Stimulated activated CD8-positive, alpha-beta memory T cell treated with anti-CD3 and anti-CD28 coated beads, Interleukin-12 subunit alpha, Interleukin-12 subunit beta, amount 100 ng/mL, for 4 hours (primary cell): ENCODE measurements around the gene MASP2.
"Not testable (repeated sequence)": the region's sequence is repeated elsewhere in the genome, so short reads cannot be mapped to it uniquely, and the experiment has no call there.

Source experiments
- DNase-seq: peaks from one replicate; pipeline ENCODE4 v3.0.0-alpha.2; 2020; ENCODE audit warnings: low read depth

The MASP2 gene

DNA sequence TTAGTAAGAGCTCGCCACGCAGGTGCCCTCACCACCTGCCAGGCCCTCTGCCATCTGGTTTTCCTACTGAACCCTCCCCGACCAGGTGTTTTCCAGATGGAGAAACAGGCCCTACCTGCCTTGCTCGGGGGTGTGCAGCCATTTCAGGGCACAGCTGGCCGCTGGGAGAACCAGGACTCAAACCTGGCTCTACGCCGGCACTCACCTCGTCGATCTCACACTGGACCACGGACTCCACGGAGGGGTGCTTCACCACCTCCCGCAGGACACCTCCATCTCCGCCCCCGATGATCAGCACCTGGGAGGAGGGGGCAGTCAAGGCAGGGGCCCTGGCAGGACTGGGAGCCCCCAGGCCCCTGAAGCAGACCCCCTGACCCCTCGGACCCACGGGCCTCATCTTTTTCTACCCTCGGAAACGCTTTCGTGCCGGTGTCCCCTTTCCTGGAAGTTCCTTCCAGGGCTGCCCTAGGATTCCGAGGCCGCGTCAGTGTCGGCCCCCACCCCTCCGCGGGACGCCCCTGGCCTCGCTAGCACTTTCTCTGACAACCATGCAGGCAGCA is 11.6 kb upstream of the MASP2 start:
- no peak for DNase-seq

DNA sequence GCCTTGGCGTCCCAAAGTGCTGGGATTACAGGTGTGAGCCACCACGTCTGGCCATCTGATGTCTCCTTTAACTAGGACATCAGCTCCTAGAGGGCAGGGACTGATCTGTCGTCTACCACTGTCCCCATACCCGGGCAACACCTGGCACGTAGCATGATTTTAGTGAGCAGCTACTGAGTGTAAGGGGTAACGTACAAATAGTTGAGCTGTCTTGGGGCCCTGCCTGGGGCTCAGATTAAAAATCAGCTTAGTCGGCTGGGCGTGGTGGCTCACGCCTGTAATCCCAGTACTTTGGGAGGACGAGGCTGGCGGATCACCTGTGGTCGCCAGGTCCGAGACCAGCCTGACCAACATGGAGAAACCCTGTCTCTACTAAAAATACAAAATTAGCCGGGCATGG is 11.0 kb upstream of the MASP2 start:
- no peak for DNase-seq

DNA sequence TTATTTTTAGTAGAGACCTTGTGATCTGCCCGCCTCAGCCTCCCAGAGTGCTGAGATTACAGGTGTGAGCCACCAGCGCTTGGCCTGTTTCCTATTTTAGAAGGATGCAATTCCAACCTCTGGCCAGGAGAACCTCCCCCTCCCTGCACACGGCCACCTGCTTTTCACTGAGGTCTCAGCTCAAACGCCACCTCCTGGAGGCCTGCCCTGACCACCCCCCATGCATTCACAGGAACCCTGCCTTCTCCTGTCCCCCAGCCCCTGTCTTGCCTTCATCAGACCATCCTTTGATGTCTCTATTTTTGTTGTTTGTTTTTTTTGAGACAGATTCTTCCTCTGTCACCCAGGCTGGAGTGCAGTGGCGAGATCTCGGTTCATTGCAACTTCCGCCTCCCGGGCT is 10.4 kb upstream of the MASP2 start:
- DNase-seq, result no peak

DNA sequence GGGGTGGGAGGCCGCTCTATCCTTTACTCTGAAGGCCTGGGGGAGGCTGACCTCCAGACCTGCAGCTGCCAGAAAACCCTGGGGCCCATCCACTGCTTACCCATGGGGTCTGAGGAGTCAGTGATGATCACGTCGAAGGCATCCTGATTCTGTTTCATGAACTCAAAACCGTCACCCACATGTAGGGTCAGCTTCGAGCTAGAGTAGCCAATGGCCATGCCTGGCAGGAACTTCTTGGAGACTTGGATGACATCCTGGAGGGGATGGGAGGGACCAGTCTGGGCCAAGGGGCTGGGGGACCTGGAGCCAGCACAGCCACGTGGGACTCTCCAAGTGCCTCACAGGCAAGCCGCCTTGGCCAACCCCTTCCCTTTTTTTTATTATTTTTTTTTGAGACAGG is 9.5 kb upstream of the MASP2 start:
- no peak for DNase-seq

DNA sequence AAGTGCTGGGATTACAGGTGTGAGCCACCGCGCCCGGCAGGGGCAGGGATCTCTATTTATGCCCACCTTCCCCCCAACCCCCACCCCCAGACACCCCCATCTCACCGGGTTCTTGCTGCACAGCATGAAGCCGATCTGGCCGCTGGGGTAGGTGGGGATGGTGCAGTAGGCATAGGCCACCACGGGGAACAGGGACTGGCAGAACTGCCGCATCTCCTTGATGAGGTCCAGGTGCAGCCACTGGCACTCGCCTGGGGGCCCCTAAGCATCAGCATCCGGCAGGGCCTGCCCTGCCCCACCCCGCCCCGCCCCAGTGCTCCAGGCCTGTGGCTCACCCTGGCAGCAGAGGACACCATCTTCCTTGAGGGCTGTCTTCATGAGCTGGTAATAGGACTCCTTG is 8.6 kb upstream of the MASP2 start:
- no peak for DNase-seq

DNA sequence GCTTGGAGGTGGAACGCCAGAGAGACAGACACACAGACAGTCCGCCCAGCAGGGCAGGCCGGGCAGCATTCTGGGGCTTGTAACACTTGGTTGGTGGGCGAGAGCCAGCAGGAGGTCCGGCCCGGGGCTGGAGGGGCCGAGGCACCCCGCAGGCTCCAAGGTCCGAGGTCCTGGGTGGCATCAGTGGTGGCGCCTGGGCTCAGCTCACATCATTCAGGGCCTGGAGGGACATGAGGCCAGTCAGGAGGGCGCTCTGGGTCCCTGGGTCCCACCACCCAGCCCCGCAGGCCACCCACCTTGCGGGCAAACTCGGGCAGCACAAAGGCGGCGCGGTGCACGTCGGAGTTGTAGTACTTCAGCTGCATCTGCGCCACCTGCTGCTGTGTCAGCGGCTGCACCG is 7.6 kb upstream of the MASP2 start:
- DNase-seq, result no peak

DNA sequence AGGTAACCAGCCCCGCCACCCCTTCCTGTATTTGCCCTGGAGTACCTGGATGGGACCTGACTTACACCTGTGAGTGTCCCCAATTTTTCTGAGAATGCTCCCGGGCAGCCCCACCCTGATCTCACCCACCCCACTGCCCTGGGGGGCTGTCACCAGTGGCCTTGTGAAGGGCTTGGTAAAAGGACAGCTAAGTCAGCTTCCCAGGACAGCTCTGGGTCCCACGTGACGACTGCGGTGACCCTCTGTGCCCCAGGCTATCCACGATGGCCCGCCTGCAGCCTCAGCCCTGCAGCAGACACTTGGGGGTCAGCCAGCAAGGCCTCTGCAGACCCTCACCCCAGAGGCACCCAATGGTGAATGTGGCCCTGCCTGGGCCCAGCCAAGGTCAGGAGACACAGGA is 7.1 kb upstream of the MASP2 start:
- no peak for DNase-seq

DNA sequence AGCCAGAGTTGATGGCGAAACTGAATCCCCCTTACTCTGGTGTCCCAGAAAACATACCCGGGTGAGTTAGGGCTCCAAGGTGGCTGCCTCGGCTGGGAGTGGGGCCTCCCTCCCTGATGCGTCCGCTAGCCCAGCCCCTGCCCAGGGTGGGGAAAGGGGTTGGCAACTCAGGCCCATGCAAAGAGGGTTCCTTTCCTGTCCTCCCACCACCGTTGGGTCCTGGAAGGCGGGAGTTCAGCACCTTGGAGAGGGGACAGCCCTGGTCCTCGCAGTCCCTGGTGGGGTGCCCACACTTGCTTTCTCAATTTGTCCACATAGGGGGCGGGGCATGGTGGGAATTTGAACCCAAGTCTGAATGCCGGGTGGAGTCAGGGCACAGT is 6.7 kb upstream of the MASP2 start:
- no peak for DNase-seq

DNA sequence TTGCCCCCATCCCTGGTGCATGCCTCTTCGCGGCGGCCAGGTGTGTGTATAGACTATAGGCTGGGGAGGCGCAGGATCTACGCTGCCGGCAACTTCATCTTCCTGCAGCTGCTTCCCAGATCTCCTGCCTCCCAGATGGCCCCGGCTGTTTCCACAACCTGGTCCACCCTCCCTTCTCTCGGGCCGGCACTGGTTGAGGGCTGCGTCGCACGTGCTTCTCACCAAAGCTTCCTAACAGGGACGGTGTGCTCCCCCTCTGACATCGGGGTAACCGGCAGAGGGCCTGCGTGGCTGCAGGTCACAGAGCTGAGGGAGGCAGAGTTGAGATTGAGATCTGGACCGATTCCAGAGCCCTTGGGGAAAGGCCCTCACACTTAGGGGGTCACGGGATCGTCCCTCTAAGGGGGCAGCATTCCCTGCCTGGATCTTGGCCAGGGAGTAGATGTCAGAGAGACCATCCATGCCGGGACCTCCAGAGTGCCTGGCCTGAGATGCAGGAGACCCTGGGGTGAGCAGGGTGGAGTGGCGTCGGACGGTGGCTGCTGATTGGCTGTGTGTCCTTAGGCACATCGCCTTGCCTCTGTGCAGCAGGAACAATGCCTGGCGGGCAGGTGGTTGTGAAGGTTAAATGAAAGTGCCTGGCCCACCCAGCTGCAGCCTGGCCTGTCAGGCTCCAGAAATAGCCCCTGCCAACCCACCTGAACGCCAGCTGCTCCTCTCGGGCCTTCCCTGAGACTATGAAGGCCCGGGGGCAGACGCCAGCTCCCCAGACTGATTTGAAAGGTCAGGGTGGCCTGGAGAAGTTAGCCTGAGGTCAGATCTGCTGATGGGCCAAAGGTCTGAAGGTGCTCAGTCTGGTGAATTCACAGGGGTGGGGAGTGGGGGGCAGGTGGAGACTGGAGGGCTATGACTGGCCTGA is 6.1 kb upstream of the MASP2 start:
- no peak for DNase-seq

DNA sequence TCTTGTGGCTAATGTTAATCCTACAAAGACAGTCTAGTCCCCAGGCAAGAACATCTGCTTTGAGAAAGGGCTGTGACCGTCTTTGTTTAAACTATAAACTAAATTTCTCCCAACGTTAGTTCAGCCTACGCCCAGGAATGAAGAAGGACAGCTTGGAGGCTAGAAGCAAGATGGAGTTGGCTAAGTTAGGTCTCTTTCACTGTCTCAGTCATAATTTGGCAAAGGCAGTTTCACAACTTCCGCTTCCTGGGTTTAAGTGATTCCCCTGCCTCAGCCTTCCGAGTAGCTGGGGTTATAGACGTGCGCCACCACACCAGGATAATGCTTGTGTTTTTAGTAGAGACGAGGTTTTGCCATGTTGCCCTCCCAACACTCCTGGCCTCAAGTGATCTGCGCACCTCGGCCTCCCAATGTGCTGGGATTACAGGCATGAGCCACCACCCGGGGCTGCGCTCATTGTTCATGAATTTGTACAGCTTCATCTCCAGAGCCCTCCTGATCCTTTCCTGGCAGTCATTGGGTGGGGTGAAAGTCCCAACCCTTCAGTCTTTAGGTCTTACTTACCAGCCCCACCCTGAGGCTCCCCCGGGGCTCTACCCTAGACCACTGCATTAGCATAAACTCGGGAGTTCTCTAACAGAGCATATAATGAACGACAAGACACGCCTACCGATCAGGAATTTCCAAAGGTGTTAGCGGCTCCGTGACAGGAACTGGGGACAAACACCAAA is 4.9 kb upstream of the MASP2 start:
- no peak for DNase-seq

DNA sequence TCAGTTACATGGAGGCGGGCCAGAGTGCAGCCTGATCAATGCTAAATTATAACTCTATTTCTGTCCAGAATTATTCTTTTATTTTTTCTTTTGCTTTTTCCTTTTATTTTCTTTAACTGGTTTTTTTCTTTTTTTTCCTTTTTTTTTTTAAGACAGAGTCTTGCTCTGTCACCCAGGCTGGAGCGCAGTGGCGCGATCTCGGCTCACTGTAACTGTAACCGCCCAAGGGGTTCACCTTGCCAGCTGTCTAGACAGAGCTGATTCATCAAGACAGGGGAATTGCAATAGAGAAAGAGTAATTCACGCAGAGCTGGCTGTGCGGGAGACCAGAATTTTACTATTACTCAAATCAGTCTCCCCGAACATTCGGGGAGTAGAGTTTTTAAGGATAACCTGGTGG is 4.1 kb upstream of the MASP2 start:
- DNase-seq, result not testable (repeated sequence)

DNA sequence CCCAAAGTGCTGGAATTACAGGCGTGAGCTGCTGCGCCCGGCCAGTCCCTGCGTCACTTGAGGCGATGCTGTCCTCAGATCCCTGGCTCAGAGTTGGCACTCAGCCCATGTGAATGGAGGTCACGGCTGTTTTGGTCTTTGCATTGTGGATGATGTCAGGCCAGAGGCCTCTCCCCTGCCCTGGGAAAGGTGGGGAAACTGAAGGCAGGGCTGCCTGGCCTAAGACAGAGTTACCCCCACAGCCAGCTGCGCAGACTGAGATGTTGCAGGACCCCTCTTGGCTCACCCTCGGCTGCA is 821 bp downstream of the MASP2 start:
- DNase-seq, result no peak

DNA sequence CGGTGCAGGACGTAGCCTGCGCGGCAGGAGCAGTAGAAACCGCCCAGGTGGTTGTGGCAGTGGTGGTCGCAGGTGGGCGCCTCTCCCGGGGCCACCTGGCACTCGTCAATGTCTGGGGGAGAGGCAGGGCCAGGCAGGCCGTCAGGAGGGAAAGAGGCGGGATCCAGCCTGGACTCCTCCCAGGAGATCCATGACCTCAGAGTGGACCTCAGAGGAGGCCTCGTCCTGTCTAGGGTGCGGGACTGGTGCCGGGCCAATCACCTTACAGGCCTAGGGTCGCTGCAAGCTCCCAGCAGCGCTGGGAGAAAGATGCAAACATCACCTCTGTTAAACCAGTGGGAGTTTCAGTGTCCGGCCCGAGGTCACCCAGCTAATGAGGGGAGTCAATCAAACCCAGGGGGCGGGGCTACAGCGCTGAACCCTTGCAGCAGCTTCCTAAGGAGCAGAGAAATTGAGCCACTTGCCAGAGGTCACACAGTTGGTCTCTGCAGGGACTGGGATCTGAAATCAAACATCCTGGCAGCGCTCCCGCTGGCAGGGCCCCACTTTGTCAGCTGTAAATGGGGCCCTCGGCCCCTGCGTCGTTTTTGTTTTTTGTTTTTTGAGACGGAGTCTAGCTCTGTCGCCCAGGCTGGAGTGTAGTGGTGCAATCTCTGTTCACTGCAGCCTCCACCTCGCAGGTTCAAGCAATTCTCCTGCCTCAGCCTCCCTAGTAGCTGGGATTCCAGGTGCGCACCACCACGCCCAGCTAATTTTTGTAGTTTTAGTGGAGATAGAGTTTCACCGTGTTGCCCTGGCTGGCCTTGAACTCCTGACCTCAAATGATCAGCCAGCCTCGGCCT is 1.4 kb downstream of the MASP2 start:
- DNase-seq, result no peak

DNA sequence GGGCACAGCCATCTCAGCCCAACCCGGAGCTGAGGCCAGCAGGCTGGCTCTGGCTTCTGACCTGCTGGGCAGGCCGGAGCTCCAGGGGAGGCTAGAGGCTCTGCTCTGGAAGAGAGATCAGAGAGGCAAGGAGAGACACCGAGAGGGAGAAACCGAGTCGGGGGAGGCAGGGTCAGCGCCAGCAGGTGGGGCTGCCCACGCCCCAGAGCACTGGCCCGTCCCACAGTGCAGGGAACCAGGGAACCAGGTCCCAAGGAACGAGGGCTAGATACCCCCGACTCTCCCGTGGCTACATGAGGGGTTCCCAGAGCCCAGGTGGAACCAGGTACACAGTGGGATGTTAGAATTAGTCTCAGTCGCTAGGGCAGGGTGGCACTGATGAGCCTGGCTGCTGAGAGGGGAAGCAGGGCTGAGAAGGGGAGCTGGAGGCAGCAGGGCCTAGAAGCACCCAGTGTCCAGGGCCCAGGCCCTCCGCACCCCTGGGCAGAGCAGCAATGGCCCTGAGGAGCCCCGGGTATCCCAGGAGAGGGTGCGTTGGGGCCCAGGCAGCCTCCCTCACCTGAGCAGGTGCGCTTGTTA is 2.1 kb downstream of the MASP2 start:
- DNase-seq, result no peak

DNA sequence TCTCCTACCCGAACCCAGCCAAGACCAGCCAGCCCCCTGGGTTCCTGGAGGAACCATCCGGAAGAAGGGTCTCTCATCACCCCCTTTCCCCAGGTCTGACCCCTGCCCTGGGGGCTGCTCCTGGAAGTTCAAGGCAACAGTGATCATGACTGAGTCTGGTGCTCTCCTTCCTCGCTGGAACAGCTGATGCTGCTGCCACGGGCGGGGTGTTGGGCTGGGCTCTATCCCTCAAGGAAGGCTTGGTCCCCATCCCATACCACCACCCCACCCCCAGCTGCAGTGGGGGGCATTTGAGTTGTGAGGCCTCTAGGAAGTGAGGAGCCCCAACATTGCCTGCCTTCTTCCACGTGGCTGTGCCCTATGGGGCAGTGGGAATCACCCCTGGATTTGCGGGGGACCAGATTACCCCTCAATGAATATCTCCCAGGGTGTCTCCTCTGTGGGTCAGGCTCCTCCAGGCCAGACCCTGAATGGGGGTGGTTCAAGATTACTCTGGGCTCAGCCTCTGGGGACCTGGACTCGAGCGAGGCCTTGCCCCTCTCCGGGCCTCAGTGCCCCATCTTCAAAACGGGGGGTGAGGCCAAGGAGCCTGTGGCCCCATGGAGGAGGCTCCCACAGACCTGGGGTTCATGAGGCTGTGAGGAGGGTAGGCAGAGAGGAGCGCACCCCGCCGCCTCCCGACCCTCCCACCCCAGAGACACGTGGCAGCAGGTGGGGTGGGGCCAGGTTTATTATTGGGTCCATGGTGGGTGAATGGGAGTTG is 2.8 kb downstream of the MASP2 start:
- DNase-seq, result no peak

DNA sequence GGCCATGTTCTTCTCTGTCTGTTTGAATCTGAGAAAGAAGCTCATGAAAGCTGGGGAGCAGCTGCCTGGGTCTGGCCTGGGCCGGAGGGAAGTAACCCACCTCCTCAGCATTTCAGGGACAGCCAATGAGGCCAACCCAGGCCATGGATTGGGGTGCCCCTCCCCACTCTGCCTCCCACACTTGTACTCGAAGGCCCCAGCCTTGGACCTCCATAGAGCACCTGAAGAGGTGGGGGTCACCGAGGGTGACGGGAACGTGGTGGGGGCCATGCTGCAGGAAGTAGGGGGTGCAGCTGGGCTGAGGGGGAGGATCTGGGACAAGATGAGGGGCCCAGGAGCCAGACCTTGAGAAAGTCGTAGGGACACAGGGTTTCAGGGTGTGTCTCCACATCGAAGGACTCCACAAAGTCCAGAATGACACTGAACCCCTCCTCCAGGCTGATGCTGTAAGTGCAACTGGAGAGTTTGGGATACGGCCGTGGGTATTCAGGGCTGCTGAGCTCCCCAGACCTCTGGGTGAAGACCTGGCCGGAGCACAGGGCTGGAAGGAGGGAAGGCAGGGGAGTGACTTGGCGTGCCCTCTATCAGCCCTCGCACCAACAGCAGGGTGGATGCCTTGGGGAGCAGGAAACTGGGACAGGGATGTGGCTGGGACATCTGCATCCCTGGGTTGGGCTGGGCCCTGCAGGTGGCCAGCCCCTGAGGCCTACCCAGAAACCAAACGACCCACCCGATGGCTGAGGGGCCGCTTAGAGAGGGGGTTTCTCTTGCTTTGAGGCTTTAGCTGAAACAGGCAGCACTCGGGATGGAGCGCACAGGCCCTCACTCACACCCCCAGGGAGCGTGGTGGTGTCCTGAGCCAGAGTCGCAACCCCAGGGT is 3.8 kb downstream of the MASP2 start:
- DNase-seq, result no peak

DNA sequence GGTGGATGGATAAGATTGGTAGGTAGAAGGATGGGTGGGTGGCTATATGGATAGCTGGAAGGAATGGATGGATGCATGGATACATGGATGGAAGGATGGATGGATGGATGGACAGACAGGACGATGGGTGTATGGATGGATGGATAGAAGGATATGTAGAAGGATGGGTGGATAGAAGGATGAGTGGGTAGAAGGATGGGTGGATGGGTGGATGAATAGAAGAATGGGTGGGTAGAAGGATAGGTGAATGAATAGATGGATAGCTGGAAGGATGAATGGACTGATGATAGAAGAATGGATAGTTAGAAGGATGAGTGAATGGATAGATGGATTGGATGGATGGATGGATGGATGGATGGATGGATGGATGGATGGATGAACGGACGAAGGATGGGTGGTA is 5.0 kb downstream of the MASP2 start:
- no peak for DNase-seq

DNA sequence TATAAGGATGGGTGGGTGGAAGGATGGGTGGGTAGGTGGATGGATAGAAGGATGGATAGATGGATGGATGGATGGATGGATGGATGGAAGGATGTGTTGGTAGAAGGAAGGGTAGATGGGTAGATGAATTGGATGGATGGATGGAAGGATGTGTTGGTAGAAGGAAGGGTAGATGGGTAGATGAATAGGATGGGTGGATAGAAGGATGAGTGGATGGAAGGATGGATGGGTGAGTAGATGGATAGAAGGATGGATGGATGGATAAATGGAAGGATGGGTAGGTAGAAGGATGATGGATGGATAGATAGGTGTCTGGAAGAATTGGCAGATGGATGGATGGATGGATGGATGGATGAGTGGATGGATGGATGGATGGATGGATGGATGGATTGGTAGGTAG is 6.0 kb downstream of the MASP2 start:
- DNase-seq, result no peak

DNA sequence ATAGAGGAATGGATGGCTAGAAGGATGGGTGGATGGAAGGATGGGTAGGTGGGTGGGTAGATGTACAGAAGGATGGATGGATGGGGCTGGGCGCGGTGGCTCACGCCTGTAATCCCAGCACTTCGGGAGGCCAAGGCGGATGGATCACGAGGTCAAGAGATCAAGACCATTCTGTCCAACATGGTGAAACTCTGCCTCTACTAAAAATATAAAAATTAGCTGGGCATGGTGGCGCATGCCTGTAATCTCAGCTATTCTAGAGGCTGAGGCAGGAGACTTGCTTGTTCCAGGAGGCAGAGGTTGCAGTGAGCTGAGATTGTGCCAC is 7.0 kb downstream of the MASP2 start:
- not testable (repeated sequence) for DNase-seq

DNA sequence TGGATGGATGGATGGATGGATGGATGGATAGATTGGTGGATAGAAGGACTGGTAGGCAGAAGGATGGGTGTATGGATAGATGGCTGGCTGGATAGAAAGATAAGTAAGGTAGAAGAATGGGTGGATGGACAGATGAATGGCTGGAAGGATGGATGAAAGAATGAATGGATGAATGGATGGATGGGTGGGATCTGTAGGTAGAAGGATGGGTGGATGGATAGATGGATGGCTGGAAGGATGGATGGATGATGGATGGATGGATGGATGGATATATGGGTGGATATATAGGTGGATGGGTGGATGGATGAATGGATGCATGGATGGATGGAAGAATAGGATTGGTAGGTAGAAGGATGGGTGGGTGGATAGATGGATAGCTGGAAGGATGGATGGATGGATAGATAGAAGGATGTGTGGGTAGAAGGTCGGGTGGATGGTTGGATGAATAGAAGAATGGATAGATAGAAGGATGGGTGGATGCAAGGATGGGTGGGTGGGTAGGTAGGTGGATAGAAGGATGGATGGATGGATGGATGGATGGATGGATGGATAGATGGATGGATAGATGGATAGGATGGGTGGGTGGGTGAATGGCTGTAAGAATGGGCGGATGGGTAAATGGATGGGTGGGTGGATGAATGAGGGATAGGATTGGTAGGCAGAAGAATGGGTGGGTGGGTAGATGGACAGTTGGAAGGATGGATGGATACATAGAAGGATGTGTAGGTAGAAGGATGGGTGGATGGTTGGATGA is 7.5 kb downstream of the MASP2 start:
- DNase-seq, result no peak
